DMS153 treated with DMSO at 0.1 percent for 48 hours (cell line): Measurements from ENCODE around the gene VAMP5.

Experiments
- DNase-seq: peaks from one replicate; lab custom pipeline; 2025; ENCODE audit not compliant: unreplicated experiment; lab: John Stamatoyannopoulos, UW

VAMP5 gene

GRCh38 chr2:85628658-85629057, 44.4 kb downstream of the VAMP5 start:
- DNase-seq: no peak

- DNase-seq: no peak
These were observed 47.1 kb downstream of the VAMP5 start for GRCh38 chr2:85631316-85631715.

DNA sequence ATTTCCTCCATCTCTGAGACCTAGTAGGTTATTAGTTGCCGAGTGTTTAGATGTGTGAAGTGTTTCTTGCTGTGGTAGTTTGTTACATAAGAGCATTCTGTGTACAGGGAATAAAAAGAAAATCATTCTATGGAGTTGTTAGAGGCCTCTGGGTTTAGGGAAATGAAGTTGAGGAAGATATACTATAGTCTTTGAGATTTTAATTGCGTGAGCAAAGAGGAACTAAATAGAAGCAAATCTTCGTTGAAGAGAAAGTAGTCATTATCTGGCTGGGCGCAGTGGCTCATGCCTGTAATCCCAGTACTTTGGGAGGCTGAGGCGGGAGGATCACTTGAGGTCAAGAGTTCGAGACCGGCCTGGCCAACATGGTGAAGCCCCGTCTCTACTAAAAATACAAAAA, 50.8 kb downstream of the VAMP5 start:
- DNase-seq: no peak

DNA sequence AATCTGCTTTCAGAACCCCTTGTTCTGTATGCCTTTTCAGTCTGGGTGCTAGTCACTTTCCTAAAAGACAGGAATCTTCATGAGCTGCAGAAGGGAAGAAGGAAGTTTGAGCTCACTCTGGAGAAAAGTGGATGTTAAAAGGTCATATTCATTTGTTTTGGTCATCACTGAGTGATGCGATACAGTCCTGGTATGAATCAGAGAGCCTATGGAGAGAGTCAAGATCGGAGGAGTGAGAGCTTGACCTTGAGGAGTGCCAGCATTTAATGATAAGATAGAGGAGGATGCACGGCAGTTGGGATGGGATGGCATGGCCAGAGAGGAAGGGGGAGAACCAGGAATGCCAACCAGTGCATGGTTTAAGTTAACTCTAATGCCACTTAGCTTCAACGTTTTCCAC, 51.4 kb downstream of the VAMP5 start:
- no peak for DNase-seq

- DNase-seq: no peak
These were observed 58.5 kb downstream of the VAMP5 start for GRCh38 chr2:85642725-85643124.
